GM18517 (cell line): ENCODE measurements around the gene PNISR.

Experiments
- ATAC-seq: cut with Tn5 transposase; IDR thresholded peaks from one replicate; pipeline ENCODE4 v1.9.1; 2021; ENCODE audit warnings: mild to moderate bottlenecking, moderate library complexity; ENCODE audit not compliant: unreplicated experiment

The PNISR gene

DNA sequence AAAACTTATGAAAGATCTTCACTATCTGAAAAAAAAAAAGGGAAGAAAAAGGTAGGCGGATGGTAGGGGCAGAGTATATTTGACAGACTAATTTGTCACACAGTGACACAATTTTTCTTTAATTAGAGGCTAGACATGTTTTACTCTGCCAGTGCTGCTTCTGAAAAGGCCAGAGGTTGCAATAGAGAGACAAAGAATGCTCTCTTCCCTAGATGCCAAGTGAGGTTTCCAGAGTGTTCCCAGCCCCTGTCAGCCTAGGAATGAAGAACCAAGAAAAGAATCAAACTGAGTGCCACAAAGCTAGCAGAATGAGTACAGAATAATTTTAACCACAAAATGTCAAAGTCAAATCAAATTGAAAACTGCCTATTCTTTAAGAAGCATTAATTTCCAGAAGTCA lies 13.0 kb downstream of the PNISR start:
- no peak for ATAC-seq

DNA sequence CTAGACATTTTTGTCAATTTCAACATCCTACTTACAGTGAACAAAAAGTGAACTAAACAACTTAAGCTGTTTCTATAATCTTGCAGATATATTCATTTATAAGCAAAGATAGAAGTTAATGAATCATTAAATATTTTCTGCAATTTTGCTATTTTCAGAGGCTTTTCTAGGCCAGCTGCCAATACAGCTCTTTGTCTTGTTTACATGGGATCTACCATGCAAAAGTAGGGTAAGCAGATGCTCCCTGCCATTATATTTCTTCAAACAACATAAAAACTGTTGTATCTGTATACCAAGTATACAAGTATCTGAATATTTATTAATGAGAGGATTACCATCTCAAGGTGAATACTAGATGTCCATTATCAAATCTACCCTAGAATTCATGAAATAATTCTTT lies 15.4 kb downstream of the PNISR start:
- ATAC-seq: no peak

DNA sequence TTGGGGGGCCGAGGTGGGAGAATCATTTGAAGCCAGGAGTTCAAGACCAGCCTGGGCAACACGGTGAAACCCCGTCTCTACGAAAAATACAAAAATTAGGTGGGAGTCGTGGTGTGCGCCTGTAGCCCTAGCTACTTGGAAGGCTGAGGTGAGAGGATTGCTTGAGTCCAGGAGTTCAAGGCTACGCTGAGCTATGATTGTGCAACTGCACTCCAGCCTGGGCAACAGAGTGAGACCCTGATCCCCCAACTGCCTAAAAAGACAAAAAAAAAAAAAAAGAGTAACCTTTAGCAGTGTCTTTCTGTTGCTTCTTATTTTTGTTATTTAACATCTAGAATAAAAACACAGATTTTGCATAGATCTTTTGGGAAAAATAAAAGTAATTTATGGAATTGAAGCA lies 18.0 kb downstream of the PNISR start:
- ATAC-seq: no peak

DNA sequence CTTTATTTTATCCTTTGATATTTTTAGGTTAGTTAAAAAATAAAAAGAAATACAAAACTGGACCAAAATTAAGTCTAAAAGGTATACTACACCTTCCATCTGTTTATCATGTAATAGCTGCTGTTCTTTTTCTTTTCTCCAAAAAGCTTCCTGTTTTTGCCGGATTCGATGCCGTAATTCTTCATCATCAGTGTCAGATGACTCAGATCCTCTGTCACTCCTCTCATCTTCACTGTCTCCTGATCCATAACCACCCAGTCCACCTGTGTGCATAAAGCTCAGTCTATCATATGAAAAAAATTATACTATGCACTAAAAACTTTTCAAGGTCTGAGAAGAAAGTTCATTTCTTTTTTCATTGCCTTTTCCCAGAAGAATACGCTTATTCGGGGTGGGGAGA lies 22.7 kb downstream of the PNISR start:
- no peak for ATAC-seq

DNA sequence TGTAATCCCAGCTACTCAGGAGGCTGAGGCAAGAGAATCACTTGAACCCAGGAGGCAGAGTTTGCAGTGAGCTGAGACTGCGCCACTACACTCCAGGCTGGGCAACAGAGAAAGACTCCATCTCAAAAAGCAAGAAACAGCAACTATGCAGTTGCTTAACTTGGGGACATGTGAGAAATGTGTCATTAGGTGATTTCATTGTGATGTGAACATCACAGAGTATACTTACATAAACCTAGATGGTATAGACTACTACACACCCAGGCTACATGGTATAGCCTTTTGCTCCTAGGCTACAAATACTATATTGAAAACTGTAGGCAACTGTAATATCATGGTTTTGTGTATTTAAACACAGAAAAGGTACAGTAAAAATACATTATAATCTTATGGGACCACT lies 27.8 kb downstream of the PNISR start:
- no peak for ATAC-seq

DNA sequence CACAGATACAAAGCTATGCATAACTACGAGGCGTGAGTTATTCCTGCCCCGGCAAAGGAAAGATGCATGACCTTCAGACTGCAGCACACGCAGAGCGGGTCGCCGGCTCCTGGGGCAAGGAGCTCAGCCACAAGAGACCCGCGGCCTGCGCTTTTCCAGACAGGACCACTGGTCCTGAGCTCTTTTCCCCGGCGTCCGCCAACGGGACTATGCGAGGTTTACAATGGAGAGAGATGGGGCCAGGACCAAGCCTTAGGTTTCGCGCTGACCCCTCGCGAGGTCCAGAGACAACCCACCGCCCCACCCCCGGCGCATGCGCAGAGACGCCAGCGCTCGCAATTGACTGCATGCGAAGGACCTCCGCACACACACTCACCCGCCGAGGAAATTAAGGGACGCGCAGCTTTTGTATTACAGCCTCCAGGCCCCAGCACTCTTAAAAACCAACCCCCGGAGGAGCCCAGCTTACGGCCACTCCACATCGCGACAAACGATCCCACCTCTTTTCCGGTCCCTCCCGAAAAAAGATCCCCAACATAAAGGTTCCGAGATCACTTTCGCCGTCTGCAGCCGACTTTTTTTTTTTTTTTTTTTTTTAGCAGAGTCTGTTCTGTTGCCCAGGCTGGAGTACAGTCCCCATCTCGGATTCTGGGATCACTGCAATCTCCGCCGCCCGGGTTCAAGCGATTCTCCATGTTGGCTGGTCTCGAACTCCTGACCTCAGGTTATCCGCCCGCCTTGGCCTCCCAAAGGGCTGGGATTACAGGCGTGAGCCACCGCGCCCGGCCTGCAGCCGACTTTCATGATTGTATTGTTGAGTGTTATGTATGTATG lies 31.2 kb downstream of the PNISR start, which contains the start of gene COQ3:
COQ3 (minus strand) TSS at position 498 of the 834 bp plus-strand sequence; CDS start at position 482, 16 bp downstream.
- ATAC-seq: peak; percentile 76

DNA sequence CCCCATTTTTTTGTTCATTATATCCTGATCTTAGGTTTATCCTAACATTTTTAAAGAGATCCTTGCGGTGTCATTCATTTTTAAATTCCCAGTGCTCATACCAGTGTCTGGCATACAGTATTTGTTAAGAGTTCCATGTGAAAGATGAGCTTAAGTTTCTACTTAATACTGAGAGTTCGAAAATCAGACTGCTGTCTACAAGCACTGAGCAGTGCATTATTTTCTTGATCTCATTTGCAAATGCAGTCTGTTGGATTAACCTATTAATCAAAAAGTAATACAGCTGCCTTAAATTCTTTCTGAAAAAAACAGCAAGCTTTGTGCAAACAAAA lies 31.8 kb downstream of the PNISR start:
- peak; percentile 24 for ATAC-seq

DNA sequence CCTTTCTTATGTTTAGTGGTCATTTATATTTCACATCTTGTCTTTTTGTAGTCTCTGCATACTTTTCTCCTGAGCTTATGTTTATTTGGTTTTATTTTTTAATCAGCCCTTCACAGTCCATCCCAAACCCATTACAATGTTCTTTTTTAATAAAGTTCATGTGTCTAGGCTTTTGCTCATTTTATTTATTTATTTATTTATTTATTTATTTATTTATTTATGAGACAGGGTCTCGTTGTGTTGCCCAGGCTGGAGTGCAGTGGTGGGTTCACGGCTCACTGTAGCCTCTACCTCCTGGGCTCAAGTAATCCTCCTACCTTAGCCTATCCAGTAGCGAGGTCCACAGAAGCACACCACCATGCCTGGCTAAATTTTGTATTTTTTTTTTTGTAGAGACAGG lies 34.2 kb downstream of the PNISR start:
- ATAC-seq: no peak

DNA sequence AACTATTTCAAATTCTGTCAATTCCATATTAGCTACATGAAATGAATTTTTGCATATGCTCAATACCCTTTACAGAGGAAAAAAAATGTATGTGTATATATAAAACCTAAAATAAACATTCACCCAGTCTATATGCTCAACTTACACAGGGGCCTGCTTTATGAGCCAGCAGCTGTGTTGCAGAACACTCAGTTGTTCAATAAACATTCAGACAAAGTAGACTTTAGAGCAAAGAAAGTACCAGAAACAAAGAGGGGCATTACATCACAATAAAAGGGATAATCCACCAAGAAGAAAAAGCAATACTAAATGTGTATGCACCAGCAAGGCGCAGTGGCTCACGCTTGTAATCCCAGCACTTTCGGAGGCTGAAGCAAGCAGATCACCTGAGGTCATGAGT lies 40.6 kb downstream of the PNISR start:
- ATAC-seq: no peak

DNA sequence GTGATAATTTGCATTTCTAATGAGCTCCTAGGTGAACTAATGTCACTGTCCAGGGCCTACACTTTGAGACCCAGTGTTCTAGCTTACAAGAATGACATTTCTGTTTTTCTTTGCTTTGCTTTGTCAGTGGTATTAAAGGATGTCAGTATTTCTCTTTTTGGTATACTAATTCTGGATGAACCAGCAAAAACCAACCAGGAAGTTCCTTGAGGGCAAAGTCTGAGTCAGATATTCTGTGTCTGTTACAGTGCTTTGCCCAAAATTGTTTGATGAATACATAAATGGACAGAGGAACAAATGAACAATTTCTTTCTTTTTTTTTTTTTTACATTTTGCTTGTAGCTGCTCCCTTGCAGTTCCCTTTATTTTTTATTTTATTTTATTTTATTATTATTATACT lies 46.5 kb downstream of the PNISR start:
- ATAC-seq: no peak

DNA sequence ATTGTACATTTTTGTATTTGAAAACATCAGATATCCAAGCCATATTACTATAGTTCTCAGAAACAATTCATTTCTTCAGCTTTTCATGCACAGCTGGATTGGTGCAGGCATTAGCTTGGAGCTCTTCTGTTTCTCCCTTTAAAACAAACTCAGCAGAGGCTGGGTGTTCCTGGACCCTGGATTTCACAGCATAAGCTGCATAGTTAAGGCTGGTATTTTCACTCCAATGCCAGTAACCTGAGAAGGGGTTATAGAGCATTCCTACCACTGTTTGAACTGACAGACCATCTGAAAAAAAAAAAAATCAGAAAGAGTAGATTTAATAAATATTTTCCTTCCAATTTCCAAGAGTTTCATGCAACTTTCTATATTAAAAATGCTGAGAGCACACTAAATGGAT lies 55.6 kb downstream of the PNISR start:
- no peak for ATAC-seq

DNA sequence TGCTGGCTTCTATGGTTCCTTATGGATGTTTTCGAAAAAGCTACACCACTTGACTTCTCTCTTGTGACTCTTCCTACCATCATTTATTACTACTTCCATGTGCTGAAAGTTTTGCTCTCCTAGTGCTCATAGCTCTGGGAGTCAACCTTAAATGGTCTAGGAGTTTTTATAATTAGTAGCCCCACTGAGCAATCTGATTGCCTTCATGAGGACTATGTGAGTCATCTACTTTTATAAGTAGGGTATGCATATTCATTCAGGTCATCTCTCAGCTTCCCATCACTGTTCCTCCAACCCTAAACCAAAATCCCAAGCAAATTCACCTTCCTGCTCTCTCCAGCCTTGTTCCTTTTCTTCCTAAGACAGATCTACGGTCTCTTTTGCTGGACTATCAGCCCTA lies 58.3 kb downstream of the PNISR start:
- ATAC-seq: no peak

DNA sequence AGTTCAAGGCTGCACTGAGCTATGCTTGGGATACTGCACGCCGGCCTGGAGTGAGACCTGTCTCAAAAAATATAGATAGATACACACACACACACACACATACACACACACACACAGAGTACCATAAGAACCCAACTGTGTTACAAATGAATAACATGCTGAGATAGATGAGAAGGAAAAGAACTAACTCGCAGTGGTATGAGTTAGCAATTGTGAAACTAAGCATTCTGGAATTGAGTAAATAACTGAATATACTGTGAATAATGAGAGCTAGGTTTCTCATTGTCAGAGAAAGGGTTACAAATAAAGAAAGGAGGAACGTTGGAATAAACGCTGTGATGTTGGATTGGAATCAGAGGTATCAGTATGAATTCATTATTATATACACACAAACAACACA lies 61.1 kb downstream of the PNISR start:
- peak; percentile 94 for ATAC-seq

DNA sequence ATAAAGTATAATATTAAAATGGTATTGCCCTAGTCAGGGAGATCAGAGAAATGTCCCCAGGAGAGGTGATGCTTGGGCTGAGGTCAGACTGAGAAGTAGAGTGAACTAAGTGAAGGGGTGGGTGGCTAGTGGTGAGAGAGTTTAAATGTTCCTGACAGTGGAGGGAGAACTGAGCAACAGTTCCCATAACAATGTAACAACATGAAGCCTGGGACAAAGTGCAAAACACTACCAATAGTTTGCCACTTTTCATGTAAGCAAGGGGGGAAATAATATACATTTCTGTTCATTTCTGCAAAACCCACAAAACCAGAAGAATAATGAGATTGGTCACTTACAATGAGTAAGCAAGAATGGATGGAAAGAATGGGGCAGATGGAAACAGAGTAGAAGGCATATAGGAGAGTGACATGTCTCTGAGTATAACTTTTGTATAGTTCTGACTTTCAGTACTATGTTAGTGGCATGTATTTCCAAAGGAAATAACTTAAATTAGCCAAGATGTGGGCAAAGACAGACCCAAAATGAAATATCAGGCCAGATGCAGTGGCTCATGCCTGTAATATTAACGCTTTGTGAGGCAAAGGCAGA lies 62.3 kb downstream of the PNISR start:
- ATAC-seq: no peak

DNA sequence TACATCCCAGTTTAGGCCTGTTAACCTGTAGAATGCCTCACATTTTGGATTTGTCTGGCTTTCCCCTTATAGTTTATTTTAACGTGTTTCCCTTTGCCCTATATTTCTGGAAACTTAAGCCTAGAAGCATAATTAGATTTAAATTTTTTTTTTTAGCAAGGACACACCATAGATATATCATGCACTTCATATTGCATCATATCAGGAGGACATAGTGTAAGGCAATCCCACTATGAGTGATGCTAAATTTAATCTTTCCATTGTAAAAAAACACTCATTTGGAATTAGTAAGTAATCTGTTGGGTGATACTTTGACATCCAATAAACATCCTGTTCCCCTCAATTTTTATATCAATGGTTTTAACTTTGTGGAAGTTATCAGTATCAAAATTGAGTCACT lies 65.3 kb downstream of the PNISR start:
- no peak for ATAC-seq

DNA sequence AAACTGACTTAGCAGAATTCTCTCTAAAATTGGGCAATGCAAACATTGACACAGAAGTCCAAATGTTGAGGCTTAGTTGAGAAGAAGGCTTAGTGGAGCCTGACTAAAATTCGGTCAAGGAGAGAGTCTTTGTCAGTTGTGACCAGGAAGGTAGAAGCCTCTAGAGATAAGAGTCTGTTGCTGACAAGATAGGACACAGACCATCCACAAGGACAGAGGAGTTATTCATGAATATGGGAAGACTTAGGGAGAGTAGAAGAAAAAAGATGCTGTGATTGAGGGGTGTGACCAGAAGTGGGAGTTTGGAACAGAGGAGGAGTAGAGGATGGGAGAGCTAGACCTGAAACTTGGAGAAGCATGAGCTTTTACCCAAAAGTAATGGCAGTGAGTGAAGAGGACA lies 68.5 kb downstream of the PNISR start:
- no peak for ATAC-seq

DNA sequence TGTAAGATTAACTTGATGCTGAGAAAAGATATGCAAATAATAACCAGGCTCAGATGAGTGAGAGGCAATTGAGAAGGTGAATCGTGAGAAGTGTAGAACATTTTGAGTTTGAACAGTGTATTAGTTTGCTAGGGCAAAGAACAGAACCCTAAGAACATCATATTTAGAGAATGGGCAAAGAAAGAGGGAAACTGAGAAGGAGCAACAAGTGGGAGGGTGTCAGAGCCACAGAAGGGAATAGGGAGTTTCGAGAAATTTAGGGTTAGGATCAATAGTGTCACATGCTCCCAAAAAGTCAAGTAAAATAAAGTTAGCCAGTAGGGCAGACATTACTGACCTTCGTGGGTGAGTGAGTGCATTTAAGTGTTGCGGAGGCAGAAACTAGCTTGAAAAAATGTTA lies 70.1 kb downstream of the PNISR start:
- ATAC-seq: no peak

DNA sequence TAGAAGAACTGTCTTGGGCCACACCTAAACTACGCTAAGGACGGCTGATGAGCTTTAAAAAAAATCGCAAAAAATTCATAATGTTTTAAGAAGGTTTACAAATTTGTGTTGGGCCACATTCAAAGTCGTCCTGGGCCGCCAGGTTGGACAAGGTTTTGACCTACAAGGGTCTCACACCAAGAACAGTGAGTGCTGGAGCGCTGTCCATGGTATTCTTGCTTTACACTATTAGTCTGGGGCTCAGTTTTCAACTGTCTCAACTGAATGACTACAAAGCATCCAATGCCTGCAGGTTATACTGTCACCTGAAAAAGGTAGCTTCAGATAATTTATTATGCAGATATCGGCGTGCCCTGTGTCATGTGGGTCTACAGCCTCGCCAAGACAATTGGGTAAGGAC lies 72.0 kb downstream of the PNISR start:
- no peak for ATAC-seq

DNA sequence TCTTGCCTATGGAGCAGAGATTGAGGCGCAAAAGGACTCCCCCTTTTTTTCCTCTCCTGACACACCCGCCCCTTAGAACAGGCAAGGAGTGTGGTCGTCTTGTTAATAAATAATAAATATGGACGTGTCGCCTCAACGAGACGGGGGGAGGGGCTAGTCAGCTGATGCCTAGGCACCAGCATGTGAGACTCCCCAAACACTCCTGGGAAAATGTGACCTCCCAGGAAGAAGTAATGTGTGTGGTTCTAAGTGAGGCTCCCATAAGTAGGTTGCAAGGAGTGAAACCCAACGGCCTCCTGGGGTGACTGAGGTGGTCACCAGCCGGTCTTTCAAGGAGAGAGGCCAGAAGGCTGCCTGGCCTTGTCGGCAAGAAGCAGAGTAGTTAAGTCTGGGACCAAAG lies 74.5 kb downstream of the PNISR start:
- no peak for ATAC-seq

DNA sequence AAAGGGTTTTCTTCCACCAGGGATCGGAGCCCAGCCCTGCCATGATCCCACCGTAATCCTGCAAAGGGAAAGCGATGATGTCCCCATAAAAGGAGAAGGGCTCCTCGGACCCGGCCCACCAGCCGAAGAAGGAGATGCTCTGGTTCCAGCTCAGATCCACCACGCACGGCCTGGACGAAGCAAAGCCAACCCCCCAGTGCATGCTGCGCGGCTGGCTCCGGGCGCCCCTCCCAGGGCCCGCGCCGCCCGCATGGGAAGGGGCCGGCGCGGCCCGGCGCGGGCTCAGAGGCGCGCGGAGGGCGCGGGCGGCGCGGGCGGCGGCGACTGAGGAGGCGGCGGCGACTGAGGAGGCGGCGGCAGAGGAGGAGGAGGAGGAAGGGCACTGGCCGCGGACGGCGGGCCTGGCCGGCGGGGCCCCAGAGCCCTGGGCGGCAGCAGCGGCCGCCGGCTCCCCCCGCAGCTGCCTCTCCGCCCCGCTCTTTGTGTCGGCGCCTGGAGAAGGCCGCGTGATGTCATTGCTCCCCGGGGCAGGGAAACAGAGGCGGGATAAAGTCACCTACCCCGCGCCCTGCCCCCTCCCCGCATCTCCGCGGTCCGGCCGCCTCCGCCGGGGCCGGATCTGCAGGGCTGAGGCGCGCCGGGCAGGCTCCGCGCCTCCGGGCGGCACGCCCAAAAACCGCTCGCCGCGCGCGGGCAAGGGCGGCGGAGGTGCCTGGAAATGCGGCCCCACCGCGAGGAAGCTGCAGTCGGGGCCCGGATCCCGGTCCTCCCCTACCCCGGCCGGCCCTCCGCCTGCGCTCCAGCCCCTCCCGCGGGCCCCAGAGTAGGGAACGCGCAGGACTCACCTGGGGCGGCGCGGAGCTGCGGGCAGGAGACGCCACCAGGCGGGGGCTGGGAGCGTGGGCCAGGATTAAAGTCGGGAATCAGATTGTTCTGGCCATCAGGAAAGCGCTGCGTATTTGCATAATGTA lies 75.7 kb downstream of the PNISR start, which contains the start of gene FAXC:
FAXC (minus strand) TSS at position 504 of the 971 bp plus-strand sequence; CDS start at position 202, 302 bp downstream.
- peak; percentile 53 for ATAC-seq
